Thyroid gland (tissue), 4 donors: ENCODE data around the gene USP37. TPM values are rescaled to one million over a fixed set of nuclear protein-coding genes. Genes with fewer than 3 reads are reported as not detected.
A peak's percentile ranks its signal among the peaks of the same experiment; 100 is the strongest.

Source experiments
- DNase-seq, 2 donors: peaks; one replicate each; pipeline ENCODE4 v3.0.0-alpha.2; 2019
- H3K27ac ChIP-seq, 3 donors: fragments of 200-600 bp; sonication (generic); 1 replicate in 2 of 3; 2 replicates in 1 of 3; pipeline ENCODE4 v1.5.1; 2016 to 2019; ENCODE audit warnings: mild to moderate bottlenecking in 1 of 3, moderate library complexity in 1 of 3
- H3K27me3 ChIP-seq: fragments of 200-600 bp; sonication (generic); one replicate; pipeline ENCODE4 v1.5.1; 2019
- H3K36me3 ChIP-seq, 2 donors: fragments of 200-600 bp; sonication (generic); one replicate each; pipeline ENCODE4 v1.5.1; 2016 to 2019
- H3K4me1 ChIP-seq, 2 donors: fragments of 200-600 bp; sonication (generic); one replicate each; pipeline ENCODE4 v1.5.1; 2017 to 2019
- H3K4me3 ChIP-seq, 3 donors: fragments of 200-600 bp; sonication (generic); replicated peaks in 1 of 3; 1 replicate in 2 of 3; 2 replicates in 1 of 3; pipeline ENCODE4 v1.5.1; 2016; ENCODE audit warnings: mild to moderate bottlenecking in 1 of 3
- H3K9me3 ChIP-seq: fragments of 200-600 bp; sonication (generic); one replicate; pipeline ENCODE4 v1.5.1; 2017
- CTCF ChIP-seq, 6 experiments: fragments of 200-600 bp in 3 of 6; fragments of 450-650 bp in 3 of 6; sonication (generic) in 3 of 6; IDR thresholded peaks; one replicate each; pipeline ENCODE4 v1.5.1; 2016 to 2019; ENCODE audit warnings: antibody characterized with exemption in 6 of 6, mild to moderate bottlenecking in 2 of 6, inconsistent platforms in 1 of 6, moderate library complexity in 1 of 6
- POLR2A ChIP-seq, 2 donors: fragments of 450-650 bp; IDR thresholded peaks; one replicate each; pipeline ENCODE4 v1.6.1; 2017; ENCODE audit warnings: antibody characterized with exemption in 2 of 2, mild to moderate bottlenecking in 2 of 2, moderate library complexity in 1 of 2
- WGBS, 2 donors: methylation state at CpG; one replicate each; pipeline ENCODE4 v1.1.5; 2017; 5-methylcytosine and 5-hydroxymethylcytosine counted together
- intact Hi-C: fragments of 100-400 bp; cut with DNase I; formaldehyde crosslinking; loops from one replicate; pipeline ENCODE4 v1.15.1; 2023
- total RNA-seq, 4 donors: library from RNA; depleted of rRNA; stranded (reverse); fragments of >200 nt; gene quantifications; one replicate each; pipeline ENCODE4 v1.2.3, GENCODE V29; 2016

Gene USP37
- total RNA-seq, 4 donors from 2014 or later: 10.6 to 22.4 (median 15.8) TPM

GRCh38 chr2:218577482-218578220 is 9.5 kb upstream of the USP37 start:
- TF ChIP-seq POLR2A (IDR thresholded peaks at IDR 0.05): no peak
- Histone ChIP-seq H3K4me3 (no peak overlapping the region), H3K27ac (peak overlapping the region in 2 of 3 donors; percentile 12 to 34), H3K9me3 (no peaks in the 10 kb centered on the region), H3K4me1 (peaks cover 5 to 18% of the 10 kb centered on the region in 2 donors), H3K36me3 (peaks cover 0 to 9% of the 10 kb centered on the region in 2 donors), H3K27me3 (no peaks in the 10 kb centered on the region)
- 87 to 95% methylated on average over 3 of the region's 3 CpGs for WGBS, 2 donors
- intact Hi-C loops: no loop called here
- DNase-seq: no peak

GRCh38 chr2:218576854-218577253 is 8.7 kb upstream of the USP37 start:
- intact Hi-C loops: no loop called here
- H3K4me3 ChIP-seq: no peak overlapping the region
- no peaks in the 10 kb centered on the region for H3K27me3 ChIP-seq
- DNase-seq: no peak
- H3K4me1 ChIP-seq: peaks cover 5 to 18% of the 10 kb centered on the region in 2 donors
- peak overlapping the region in 1 of 3 donors; percentile 13 for H3K27ac ChIP-seq
- H3K36me3 ChIP-seq: peaks cover 0 to 4% of the 10 kb centered on the region in 2 donors
- no peak for TF ChIP-seq POLR2A (IDR thresholded peaks at IDR 0.05)
- no peak for TF ChIP-seq CTCF (IDR thresholded peaks at IDR 0.05)
- WGBS, 2 donors: 92 to 96% methylated on average over 4 of the region's 4 CpGs
- no peaks in the 10 kb centered on the region for H3K9me3 ChIP-seq

GRCh38 chr2:218570850-218571249 is 2.7 kb upstream of the USP37 start:
- Histone ChIP-seq H3K9me3 (no peaks in the 10 kb centered on the region), H3K4me3 (no peak overlapping the region), H3K27me3 (no peaks in the 10 kb centered on the region), H3K27ac (no peak overlapping the region), H3K36me3 (no peaks in the 10 kb centered on the region), H3K4me1 (peaks cover 16 to 27% of the 10 kb centered on the region in 2 donors)
- intact Hi-C loops: no loop called here
- 44 to 47% methylated on average over 6 of the region's 6 CpGs for WGBS, 2 donors
- DNase-seq: no peak
- TF ChIP-seq POLR2A (IDR thresholded peaks at IDR 0.05): no peak
- no peak for TF ChIP-seq CTCF (IDR thresholded peaks at IDR 0.05)

- no peaks in the 10 kb centered on the region for H3K36me3 ChIP-seq
- no peaks in the 10 kb centered on the region for H3K9me3 ChIP-seq
- intact Hi-C loops: loop anchor here (5.0 to 10.0 kb wide), 3 partner anchors 75 to 305 kb away; partner anchors contain the start of gene GPBAR1
- no peaks in the 10 kb centered on the region for H3K27me3 ChIP-seq
- peak overlapping the region; percentile 72 to 74 (median 74) for H3K4me3 ChIP-seq
- TF ChIP-seq POLR2A (IDR thresholded peaks at IDR 0.05) (no peak), CTCF (IDR thresholded peaks at IDR 0.05) (no peak)
- no peak for DNase-seq
- peaks cover 16 to 27% of the 10 kb centered on the region in 2 donors for H3K4me1 ChIP-seq
- WGBS, 2 donors: 9 to 13% methylated on average over 10 of the region's 10 CpGs
- peak overlapping the region; percentile 81 to 91 (median 89) for H3K27ac ChIP-seq
These were observed 1.7 kb upstream of the USP37 start for GRCh38 chr2:218569661-218570500.

GRCh38 chr2:218569038-218569431 is 884 bp upstream of the USP37 start:
- 0 to 2% methylated on average over 8 to 18 of the region's 31 CpGs for WGBS, 2 donors
- peak; percentile 37 to 46 for DNase-seq
- Histone ChIP-seq H3K4me3 (peak overlapping the region; percentile 72 to 74 (median 74)), H3K9me3 (no peaks in the 10 kb centered on the region), H3K27me3 (no peaks in the 10 kb centered on the region), H3K27ac (peak overlapping the region; percentile 81 to 91 (median 89)), H3K36me3 (no peaks in the 10 kb centered on the region), H3K4me1 (peaks cover 16 to 27% of the 10 kb centered on the region in 2 donors)
- intact Hi-C loops: loop anchor here (5.0 to 10.0 kb wide), 3 partner anchors 76 to 304 kb away; partner anchors contain the start of gene GPBAR1
- TF ChIP-seq CTCF (IDR thresholded peaks at IDR 0.05): no peak
